Measurements from ENCODE around the gene ZMIZ1.

GRCh38 chr10:79101560-79102497 is 33.1 kb downstream of the ZMIZ1 start:
- TF ChIP-seq YY1 (tag by site-specific recombination; IDR thresholded peaks at IDR 0.05) = no peak
- no peak for TF ChIP-seq SALL2 (tag by site-specific recombination; IDR thresholded peaks at IDR 0.05; ENCODE audit: borderline replicate concordance)
- no peak for TF ChIP-seq SCRT1 (tag by site-specific recombination; IDR thresholded peaks at IDR 0.05; ENCODE audit: borderline replicate concordance)
- no peak for TF ChIP-seq CTCF (tag by site-specific recombination; IDR thresholded peaks at IDR 0.05)
- TF ChIP-seq ZBTB7A (tag by site-specific recombination; IDR thresholded peaks at IDR 0.05; ENCODE audit: low read depth) = no peak
- TF ChIP-seq ZNF391 (tag by site-specific recombination; IDR thresholded peaks at IDR 0.05; ENCODE audit: borderline replicate concordance, low read depth) = no peak
- TF ChIP-seq, protein P1, sequence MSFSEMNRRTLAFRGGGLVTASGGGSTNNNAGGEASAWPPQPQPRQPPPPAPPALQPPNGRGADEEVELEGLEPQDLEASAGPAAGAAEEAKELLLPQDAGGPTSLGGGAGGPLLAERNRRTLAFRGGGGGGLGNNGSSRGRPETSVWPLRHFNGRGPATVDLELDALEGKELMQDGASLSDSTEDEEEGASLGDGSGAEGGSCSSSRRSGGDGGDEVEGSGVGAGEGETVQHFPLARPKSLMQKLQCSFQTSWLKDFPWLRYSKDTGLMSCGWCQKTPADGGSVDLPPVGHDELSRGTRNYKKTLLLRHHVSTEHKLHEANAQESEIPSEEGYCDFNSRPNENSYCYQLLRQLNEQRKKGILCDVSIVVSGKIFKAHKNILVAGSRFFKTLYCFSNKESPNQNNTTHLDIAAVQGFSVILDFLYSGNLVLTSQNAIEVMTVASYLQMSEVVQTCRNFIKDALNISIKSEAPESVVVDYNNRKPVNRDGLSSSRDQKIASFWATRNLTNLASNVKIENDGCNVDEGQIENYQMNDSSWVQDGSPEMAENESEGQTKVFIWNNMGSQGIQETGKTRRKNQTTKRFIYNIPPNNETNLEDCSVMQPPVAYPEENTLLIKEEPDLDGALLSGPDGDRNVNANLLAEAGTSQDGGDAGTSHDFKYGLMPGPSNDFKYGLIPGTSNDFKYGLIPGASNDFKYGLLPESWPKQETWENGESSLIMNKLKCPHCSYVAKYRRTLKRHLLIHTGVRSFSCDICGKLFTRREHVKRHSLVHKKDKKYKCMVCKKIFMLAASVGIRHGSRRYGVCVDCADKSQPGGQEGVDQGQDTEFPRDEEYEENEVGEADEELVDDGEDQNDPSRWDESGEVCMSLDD (tag by site-specific recombination; IDR thresholded peaks at IDR 0.05) = no peak
- no peak; the same call in 1 of the 2 replicates for TF ChIP-seq TSHZ1 (tag by site-specific recombination; IDR thresholded peaks at IDR 0.05; ENCODE audit: borderline replicate concordance)

Measured in HEK293 (cell line).